GM10266 (cell line): ENCODE measurements around the gene AADACL3.

ENCODE experiments used
- DNase-seq: peaks from one replicate; pipeline ENCODE4 v3.0.0; 2012; ENCODE audit errors: extremely low spot score
- TF ChIP-seq, protein P1 (sequence below): IDR thresholded peaks from 2 replicates; pipeline ENCODE4 v1.5.1; 2012; ENCODE audit warnings: mild to moderate bottlenecking, low read depth; ENCODE audit not compliant: control insufficient read depth, insufficient read depth; ENCODE audit errors: missing control alignments

The AADACL3 gene

GRCh38 chr1:12678820-12679219, 37.1 kb upstream of the AADACL3 start:
- TF ChIP-seq, protein P1, sequence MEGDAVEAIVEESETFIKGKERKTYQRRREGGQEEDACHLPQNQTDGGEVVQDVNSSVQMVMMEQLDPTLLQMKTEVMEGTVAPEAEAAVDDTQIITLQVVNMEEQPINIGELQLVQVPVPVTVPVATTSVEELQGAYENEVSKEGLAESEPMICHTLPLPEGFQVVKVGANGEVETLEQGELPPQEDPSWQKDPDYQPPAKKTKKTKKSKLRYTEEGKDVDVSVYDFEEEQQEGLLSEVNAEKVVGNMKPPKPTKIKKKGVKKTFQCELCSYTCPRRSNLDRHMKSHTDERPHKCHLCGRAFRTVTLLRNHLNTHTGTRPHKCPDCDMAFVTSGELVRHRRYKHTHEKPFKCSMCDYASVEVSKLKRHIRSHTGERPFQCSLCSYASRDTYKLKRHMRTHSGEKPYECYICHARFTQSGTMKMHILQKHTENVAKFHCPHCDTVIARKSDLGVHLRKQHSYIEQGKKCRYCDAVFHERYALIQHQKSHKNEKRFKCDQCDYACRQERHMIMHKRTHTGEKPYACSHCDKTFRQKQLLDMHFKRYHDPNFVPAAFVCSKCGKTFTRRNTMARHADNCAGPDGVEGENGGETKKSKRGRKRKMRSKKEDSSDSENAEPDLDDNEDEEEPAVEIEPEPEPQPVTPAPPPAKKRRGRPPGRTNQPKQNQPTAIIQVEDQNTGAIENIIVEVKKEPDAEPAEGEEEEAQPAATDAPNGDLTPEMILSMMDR = no peak
- DNase-seq = no peak

GRCh38 chr1:12690156-12690555, 25.8 kb upstream of the AADACL3 start:
- no peak for DNase-seq

GRCh38 chr1:12692967-12693782, 22.7 kb upstream of the AADACL3 start:
- TF ChIP-seq, protein P1 = no peak
- DNase-seq = no peak

More at GRCh38 chr1:12690156-12690555, 25.8 kb upstream of the AADACL3 start:
- TF ChIP-seq, protein P1 = no peak

DNA sequence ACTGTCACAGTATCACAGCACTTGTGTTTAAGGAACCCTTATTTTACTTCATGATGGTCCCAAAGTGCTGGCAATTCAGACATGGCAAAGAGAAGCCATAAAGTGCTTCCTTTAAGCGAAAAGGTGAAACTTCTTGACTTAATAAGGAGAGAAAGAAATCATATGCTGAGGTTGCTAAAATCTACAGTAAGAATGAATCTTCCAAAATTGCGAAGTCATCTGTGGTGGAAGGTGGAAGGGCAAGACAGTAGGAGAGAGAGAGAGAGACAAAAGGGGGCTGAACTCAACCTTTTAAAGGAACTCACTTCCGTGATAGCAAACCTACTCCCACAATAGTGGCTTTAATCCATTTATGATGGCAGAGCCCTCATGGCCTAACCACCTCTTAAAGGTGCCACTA, 19.3 kb upstream of the AADACL3 start:
- TF ChIP-seq, protein P1 = no peak

DNA sequence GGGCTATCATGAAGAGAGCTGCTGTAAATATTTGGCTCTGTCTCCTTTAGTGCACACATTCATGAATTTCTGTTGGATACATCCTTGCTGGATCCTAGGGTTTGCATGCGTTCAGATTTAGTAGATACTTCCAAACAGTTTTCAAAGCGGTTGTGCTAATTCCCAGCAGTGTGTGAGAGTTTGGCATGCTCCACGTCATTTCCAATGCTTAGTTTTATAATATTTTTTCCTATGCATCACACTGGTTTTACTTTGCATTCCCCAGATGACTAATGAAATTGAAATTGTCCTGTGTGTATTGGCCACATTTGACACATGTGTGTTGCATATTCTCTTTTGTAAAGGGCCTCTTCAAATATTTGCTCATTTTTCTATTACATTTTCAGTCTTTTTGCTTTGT, 18.5 kb upstream of the AADACL3 start:
- TF ChIP-seq, protein P1 = no peak
- DNase-seq = no peak

More for the DNA sequence above, 19.3 kb upstream of the AADACL3 start:
- no peak for DNase-seq

DNA sequence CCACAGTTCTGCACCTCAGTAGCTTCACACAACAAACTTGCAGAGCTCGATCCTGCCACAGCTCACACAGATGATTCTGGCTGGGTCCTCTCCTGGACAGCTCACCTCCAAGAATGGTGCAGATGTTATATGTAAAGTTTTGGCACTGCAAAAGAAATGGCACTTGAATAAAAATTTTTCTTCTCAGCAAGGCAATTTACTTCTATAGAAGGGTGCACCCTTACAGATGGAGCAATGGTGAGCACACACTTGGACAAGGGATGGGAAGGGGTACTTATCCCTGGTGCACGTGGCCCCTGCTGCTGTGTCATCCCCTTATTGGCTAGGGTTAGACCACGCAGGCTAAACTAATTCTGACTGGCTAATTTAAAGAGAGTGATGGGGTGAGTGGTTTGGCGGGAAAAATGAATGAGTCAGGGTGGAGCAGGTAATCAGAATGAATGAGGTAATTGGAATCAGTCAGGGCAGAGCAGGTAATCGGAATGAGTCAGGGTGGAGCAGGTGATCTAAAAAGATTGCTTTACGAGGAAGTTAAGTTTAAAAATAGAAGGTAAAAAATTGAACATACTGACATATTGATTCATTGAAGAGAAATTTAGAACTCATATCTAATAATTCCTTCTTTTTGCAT, 12.0 kb upstream of the AADACL3 start:
- no peak for DNase-seq
- TF ChIP-seq, protein P1 = no peak

- TF ChIP-seq, protein P1 = no peak
Observed at GRCh38 chr1:12706061-12706460, 9.8 kb upstream of the AADACL3 start.

More at GRCh38 chr1:12706061-12706460, 9.8 kb upstream of the AADACL3 start:
- no peak for DNase-seq
